ENCODE measurements around the gene NOTUM.
"Not testable (repeated sequence)": the region's sequence is repeated elsewhere in the genome, so short reads cannot be mapped to it uniquely, and the experiment has no call there.

The NOTUM gene

DNA sequence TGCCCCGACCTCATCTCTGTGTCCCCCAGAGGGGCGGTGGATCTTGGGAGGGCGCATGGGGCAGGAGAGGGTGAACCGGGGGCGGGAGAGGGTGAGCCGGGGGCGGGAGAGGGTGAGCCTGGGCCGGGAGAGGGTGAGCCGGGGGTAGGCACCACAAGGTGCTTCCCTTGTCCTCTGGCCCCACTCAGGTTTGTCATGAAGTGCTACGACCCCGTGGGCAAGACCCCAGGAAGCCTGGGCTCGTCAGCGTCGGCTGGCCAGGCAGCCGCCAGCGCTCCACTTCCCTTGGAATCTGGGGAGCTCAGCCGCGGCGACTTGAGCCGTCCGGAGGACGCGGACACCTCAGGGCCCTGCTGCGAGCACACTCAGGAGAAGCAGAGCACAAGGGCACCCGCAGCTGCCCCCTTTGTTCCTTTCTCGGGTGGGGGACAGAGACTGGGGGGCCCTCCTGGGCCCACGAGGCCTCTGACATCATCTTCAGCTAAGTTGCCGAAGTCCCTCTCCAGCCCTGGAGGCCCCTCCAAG lies 35.3 kb upstream of the NOTUM start:
- DNase-seq: no peak

DNA sequence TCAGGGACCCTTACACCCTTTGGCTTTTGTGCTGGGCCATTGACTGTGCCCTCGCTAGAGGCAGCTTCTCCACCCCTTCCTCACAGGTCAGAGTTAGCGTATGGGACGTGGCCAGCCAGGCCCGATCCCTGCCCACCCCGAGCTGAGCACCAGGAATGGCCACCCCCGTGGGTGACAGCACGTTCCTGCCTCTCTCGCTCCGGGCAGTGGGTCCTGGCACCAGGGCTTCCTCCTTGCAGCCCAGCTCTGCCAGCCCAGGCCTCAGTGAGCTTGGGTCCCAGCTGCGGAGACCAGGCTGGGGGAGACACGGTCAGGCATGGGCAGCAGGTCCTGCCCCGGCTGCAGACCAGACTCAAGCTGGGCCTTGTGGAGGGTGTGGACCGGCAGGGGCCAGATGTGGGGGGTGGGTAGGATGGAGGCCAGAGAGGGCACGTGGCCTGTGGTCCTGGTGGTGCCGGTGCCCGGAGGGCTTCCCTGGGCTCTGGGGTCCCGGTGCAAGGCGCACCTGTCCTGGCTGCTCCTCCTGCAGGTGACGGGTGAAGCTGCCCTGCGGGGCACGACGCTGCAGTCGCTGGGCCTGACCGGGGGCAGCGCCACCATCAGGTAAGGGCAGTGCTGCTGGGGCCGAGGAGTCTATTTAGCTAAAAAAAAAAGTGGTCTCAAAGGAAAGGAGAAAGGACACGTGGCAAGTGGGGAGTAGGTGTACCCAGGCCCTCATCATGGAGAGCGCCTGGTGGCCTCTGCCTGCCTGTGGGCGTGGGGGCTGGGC lies 34.7 kb upstream of the NOTUM start:
- no peak for DNase-seq

DNA sequence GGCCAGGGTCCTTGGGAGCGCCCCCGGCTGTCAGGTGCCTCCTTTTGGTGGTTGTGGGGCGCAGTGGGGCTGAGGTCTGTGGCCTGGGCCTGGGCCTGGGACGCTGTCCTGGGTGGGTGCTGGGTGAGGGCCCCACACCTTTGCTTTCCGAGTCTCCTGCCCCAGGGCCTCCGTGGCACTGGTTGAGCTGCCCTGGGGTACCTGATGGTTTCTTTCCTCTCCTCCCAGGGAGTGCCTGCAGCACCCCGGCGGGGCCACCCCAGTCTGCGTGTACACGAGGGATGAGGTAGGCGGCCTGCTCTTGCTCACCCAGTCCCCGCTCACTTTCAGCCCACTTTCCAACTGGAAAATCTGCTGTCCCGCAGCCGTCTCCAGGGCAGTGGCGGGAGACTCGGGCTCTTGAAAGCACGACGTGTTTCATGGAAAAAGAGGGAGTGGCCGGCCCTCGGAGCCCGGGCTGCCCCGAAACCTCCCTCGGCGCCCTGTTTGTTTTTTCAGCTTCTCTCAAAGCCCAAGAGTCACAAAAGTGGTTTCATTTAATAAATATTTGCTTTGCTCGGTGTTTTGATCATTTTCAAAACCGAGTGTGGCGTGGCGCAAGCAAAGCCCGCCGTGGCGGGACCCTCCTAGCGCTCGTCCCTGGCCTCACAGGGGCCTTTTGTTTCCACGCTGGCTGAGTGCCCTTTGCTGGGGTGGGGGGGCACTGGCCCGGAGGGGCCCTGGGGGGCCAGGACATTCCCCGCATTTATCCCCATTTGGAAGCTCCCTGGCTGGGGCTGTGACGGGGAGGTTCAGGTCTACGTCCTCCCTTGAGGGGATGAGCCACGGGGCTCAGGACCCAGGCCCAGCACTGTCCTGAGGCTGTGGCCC lies 33.8 kb upstream of the NOTUM start:
- no peak for DNase-seq

DNA sequence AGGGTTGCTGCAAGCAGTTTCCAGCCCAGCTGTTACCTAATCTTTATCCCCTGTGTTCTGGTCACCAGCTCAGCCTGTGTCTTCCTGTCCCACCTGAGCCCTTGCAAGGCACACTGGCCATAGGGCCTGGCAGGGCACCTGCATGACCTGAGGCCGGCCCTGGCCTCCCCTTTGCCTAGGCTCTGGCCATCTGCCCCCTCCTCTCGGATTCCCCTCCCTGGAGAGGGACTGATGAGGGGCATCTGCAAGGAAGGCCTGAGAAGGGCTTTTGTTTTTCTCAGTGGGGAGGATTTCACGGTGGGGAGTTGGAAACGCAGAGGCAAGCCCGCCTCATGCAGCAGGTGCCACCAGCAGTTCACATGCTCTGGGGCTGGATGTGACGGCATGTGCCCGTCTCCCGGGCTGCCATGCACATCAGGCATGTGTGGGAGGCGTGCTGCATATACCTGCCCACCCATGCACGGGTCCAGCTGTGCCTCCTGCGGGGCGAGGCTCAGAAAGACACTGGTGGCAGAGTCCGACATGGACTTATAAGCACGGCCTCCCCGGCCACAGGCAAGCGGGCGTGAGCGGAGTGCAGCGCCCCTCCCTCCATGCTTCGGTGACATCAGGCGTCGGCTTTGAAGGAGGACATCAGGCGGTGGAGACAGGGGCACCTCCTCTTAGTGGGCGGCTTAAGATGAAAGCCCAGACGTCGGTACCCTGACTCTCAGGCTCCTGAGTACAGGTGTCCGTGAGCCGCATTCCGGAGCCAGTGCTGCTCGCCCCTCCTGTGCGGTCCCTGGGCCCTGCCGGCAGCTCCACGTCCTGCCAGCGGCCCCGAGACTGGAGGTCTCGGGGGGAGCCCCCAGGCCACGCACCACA lies 33.0 kb upstream of the NOTUM start:
- DNase-seq: no peak

DNA sequence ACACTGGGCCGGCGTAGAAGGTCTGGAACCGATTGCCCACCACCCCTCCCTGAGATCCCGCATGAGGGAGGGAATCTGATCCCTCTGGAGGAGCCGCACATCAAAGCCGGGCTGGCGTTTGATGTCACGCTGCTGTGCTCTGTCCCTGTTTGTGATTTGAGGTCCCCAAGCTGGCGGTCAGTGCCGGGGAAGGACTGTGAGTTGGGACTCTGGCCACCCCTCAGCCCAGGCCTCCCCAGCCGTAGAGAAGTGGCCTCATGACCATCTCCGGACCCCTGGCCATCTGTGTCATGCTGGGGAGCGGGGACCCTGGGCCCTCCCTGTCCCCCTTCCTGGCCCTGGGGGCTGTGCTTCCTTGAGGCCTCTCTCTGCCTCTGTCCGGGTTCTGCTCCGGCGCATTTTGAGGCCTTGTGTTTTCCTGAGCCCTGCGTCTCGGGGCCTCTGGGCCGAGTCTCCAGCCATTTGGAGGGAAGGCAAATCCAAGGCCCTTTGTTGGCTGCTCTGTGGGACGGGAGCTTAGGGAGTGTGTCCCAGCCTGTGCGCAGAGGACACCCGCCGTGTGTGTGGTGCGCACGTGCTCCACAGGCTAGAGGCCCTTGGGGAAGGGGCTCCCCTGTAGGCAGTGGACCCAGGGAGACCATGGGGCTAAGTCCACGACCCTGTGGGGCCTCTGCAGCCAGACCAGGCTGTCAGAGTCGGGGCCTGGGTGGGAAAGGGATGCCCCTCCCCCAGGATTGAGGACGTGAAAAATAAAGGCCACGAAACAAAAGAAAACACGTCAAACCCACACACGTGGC lies 31.5 kb upstream of the NOTUM start:
- DNase-seq: no peak

DNA sequence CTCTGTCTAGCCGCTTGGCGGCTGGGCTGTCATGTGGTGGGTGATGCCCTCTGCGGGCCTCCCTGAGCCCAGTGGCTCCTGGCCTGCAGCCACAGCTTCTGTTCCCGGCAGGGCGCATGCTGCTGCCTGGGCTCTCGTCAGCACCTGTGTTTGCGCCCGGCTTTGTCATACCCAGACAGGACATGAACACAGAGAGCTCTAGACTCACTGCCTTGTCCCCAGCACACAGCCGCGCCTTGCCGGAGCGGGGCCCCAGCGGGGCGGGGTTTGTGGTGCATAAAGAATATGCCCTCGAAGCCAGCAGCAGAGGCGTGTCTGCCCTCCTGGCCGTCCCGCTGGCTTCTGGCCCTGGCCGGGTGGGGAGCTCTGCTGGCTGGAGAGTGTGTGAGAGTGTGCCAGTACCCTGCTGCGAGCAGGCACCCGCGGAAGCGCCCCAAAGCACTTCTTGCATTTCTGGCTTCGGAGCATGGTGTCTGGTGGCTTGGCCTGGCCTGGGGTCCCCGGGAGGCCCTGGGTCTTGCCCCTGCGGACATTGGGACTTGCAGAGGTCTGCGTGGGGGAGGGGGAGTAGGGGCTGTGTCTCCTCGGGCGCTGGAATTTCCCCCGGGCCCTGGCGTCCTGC lies 30.8 kb upstream of the NOTUM start:
- no peak for DNase-seq

DNA sequence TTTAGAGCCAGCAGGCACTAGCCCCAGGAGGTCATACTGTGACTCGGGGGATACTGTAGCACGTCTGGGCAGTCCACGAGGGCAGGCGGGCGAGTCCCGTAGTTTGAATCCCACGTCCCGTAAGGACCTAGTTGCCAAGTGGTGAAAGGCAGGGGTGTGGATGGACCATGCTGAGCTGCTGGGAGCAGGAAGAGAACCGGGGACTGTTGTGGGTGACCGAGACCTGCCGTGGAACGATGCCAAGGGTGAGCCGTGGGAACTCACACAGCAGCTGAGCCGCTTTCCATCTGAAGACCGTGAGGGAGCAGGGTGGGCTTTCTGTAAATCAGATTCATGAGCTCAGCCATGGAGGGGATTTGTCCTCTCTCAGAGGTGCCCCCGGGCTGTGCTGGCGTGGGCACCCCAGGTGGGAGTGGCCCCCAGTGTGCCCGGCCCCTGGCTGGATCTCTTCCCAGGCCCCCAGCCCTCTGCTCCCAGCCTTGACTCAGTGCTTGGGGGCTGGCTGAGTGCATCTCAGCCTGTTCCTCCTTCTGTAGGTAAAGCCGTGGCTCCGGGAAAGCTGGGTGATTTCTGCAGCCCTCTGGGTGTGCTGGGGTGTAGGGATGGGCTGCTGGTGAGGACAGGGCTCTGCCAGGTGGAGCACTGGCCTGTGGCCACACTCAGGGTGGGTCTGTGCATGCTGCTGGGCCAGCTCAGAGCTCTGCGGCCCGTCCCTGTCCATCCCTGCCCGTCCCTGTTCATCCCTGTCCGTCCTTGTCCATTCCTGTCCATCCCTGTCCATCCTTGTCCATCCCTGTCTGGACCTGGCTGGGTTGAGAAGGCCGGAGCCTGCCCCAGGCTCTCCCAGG lies 30.1 kb upstream of the NOTUM start:
- no peak for DNase-seq

DNA sequence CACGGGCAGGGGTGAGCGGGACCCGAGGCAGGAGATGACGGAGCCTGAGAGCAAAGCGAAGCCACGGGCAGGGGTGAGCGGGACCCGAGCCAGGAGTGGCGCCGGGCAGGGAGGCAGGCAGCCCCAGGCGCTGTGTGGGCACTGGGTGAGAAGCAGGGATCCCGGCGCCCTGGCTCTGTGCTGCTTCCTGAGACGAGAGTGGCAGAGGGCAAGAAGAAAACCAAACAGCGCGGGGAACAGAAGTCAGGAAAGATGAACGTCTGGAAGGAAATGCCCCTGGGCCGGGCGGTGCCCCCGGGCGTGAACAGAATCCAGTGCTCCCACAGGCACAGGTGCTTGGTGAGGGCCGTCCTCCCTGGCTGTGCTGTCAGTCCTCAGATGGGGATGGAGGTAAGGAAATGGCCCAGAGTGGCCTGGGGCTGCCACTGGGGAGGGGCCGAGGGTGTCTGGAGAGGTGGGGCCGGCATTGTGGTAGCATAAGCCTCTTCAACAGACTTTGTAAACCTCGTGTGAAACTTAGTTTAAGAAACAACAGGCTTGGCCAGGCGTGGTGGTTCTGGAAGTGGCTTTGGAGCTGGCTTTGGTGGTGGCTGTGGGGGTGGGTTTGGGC lies 26.3 kb upstream of the NOTUM start:
- DNase-seq: no peak

DNA sequence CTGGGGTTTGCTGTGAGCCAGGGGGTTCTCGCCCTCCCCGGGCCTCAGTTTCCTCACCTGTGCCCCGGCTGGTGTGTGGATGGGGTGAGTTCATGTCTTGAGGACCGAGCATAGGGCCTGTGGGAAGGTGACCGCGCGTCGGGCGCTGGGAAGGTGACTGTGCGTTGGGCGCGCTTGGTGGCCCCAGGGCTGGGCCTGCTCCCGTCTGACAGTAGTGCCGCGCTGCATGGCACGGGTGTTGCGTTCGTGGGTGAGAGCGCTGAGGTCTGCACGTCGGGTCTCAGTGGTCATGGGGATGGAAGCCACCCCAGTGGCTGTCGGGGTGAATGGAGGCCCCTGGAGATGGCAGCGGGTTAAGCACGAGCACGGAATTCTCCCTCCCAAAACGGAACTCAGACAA lies 25.6 kb upstream of the NOTUM start:
- DNase-seq: no peak

DNA sequence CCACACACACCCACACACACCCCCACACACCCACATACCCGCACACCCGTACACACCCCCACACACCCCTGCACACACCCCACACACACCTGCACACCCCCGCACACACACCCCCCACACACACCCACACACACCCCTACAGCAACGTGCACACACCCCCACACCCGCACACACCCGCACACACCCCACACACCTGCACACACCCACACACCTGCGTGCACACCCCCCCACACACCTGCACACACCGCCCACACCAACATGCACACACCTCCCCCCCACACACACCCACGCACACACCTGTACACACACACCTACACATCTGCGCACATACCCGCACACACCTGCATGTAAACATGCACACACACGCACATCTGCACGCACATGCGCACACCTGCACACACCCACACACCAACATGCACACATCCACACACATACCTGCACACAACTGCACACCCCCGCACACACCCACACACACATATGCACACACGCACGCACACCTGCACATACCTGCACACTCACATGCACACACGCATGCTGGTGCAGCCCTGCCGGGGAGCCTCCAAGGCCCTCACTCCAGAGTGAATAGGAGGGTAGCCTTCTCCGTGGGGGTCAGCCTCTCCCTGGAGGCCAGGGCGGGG lies 23.9 kb upstream of the NOTUM start:
- DNase-seq: no peak

DNA sequence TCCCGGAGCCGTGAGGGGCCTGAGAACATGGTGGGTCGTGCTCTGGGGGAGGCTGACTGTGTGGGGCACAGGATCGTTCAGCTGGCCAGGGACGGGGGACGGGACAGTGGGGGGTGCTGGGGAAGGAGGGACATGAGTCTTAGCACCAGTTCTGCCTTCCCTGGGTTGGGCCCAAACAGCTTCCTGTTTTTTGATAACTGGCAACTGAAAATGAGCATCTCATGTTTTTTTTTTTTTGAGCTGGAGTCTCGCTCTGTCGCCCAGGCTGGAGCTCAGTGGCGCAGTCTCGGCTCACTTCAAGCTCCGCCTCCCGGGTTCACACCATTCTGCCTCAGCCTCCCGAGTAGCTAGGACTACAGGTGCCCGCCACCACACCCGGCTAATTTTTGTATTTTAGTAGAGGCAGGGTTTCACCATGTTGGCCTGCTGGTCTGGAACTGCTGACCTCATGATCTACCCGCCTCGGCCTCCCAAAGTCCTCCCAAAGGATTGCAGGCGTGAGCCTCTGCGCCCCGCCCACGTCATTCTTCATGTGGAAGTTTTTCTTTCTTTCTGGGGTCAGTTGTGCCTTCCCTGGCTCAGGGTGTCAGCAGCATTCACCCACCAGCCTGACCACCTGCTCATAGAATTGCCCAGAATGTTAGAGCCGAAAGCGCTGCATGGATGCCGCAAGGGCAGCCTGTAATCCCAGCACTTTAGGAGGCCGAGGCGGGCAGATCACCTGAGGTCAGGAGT lies 22.8 kb upstream of the NOTUM start:
- DNase-seq: no peak

DNA sequence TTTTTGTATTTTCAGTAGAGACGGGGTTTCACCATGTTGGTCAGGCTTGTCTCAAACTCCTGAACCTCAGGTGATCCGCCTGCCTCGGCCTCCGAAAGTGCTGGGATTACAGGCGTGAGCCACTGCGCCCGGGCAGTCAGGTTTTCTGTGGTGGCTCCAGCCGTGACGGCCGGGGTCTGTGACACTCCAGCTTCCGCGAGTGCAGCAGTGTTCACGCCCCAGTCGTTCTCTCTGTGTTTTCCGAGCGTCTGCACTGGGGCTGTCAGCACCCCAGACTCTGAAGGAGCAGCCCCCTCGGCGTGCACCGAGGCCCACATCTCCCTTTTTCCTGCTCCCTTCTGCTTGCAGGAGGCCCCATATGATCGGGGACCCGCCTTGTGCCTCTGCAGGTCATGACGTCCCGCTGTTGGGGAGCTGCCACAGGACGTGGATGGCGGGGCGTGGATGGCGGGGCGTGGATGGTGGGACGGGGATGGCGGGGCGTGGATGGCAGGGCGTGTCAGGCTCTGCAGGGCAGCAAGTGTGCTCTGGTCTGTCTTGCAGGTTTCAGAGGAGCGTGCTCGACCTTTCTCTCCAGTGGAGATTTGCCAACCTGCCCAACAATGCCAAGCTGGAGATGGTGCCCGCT lies 22.1 kb upstream of the NOTUM start:
- no peak for DNase-seq

DNA sequence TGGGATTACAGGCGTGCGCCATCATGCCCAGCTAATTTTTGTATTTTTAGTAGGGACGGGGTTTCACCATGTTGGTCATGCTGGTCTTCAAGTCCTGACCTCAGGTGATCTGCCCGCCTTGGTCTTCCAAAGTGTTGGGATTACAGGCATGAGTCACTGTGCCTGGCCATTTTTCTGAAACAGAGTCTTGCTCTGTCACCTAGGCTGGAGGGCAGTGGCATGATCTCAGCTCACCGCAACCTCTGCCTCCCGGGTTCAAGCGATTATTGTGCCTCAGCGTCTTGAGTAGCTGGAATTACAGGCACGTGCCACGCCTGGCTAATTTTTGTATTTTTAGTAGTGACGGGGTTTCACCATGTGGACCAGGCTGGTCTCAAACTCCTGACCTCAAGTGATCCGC lies 20.5 kb upstream of the NOTUM start:
- not testable (repeated sequence) for DNase-seq

DNA sequence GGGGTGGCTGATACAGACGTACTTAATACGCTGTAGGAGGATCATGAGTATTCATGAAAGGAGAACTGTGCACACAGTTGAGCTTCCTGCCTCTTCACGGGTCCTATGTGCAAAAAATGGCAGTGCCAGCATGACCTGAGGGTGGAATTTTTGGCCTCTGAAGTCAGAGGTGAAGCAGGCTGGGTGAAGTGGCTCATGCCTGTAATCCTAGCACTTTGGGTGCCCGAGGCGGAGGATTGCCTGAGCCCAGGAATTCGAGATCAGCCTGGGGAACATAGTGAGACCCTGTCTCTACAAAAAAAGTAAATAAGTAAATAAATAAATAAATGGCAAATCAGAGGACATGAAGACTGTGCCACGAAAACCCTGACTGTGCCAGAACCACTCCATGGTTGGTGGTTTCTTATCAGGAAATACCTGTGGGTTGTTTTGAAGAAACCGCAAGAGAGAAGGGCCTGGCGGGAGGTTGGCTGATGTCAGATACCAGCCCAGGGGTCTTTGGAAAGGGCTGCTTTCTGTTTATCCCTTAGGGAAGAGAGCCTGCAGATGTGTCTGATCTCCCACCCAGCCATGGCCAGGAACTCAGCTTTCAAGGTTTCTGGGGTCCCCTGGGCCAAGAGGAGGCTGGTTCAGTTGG lies 19.8 kb upstream of the NOTUM start:
- DNase-seq: no peak

DNA sequence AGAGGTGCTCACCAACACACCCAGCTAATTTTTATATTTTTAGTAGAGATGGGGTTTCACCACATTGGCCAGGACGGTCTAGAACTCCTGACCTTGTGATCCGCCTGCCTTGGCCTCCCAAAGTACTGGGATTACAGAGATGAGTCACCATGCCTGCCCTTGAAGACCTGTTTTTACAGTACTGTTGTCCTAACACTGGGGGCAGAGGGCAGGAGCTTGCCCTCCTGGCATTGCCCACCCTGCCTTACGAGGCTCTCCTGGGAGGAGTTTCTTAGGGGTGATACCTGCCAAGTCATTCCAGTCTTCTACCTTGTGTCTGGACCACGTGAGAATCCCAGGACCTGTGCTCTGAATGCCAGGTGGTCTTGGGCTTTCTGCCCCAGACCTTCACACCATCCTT lies 19.1 kb upstream of the NOTUM start:
- no peak for DNase-seq

DNA sequence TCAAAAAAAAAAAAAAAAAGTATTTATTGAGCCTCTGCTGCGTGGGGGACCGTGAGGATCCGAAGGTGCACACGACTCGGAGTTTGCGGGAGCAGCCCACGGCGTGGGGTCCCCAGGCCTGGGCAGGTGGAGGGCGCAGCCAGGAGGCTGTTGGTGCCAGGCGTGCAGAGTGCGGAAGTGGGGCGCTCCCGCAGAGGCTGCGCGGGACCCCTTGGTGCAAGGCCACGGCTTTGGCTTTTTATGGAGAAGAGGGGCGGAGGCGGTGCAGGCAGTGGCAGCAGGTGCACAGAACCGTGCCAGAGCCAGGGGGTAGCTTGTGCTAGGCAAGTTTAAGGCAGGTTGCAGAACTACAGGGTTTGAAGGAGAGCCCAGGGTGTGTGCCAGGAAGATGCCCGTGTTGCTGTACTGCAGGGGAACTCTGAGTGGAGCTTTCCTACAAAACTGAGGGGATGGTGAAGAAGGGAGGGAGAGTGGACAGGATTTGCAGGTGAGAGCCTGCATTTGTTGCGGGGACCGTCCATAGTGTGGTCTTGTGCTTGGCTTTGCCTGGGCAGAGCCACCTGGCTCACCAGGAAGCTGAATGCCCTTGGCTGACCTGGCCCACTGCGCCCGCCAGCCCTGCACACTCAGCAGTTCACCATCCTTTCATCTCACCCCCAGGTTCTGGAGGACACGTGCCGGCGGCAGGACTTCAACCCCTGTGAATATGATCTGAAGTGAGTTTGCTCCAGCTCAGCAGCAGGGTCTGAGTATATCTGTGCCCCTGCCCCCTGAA lies 17.7 kb upstream of the NOTUM start:
- DNase-seq: no peak

DNA sequence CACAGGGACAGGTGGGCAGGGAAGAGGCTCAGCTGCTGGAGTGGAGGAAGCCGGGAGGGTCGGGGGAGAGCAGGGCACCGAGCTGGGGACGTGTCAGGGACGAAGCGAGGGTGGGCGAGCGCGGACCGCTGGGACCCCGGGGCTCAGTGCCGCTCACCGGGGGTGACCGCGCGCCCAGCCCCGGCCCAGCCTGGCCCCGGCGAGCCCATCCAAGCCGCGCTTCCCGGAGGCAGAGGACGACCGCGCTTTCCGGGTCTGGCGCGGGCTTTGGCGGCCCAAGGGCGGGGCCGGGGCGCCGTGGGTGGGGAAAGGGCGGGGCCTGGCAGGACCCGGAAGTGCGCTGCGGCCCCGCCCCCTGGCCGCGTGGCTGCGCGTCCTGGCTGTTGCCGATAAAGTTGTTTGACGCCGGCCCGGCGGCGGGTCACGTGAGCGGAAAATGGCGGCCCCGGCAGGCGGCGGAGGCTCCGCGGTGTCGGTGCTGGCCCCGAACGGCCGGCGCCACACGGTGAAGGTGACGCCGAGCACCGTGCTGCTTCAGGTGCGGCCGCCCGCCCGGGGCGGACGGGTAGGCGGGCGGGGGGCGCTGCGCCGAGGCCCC lies 16.3 kb upstream of the NOTUM start, which contains the start of gene ASPSCR1:
ASPSCR1 (plus strand) TSS at position 419 of the 598 bp plus-strand sequence; CDS start at position 437, 18 bp downstream.
- peak; percentile 89 for DNase-seq
